ENCODE measurements around the gene MGLL.

- TF ChIP-seq CTCF (conservative IDR thresholded peaks at IDR 0.05 in 1 of 2, IDR thresholded peaks at IDR 0.05 in 1 of 2; ENCODE audit: extremely low read depth in 1 of 2, insufficient read depth in 1 of 2, low read depth in 1 of 2, low read length in 2 of 2) (no peak), EZH2 (IDR thresholded peaks at IDR 0.05; ENCODE audit: borderline replicate concordance, low read length) (no peak)
Observed at GRCh38 chr3:127714125-127714571, 108.2 kb downstream of the MGLL start.
